Gastrocnemius medialis (tissue), 4 donors: Measurements from ENCODE around the gene ENOX1.

ENCODE experiments used
- POLR2A ChIP-seq, 2 donors: fragments of 450-650 bp; IDR thresholded peaks; one replicate each; pipeline ENCODE4 v1.6.1; 2017; ENCODE audit warnings: antibody characterized with exemption in 2 of 2, mild to moderate bottlenecking in 2 of 2, moderate library complexity in 2 of 2
- TF ChIP-seq, protein P1 (sequence below), 5 experiments: fragments of 450-650 bp in 3 of 5; fragments of 200-600 bp in 2 of 5; sonication (generic) in 2 of 5; IDR thresholded peaks in 4 of 5; conservative IDR thresholded peaks in 1 of 5; 1 replicate in 4 of 5; 2 replicates in 1 of 5; pipeline ENCODE4 v1.5.1; 2016 to 2019; ENCODE audit warnings: antibody characterized with exemption in 5 of 5, mild to moderate bottlenecking in 3 of 5, moderate library complexity in 3 of 5

DNA sequence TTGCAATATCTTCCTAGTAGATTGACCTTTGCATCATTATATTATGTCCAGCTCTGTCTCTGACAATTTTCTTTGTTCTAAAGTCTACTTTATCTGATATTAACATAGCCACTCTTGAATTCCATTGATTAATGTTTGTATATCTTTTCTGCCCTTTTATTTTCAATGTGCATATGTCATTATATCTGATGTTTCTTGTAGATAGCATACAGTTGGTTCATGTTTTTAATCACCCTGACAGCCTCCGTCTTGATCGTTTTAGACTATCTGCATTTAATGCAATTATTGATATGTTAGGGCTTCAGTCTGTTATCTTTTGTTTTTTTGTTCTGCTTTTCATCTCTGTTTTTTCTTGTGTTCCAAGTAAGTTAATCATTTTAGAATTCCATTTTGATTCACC is 159.8 kb downstream of the ENOX1 start:
- no peak for TF ChIP-seq POLR2A (IDR thresholded peaks at IDR 0.05)
- TF ChIP-seq, protein P1, sequence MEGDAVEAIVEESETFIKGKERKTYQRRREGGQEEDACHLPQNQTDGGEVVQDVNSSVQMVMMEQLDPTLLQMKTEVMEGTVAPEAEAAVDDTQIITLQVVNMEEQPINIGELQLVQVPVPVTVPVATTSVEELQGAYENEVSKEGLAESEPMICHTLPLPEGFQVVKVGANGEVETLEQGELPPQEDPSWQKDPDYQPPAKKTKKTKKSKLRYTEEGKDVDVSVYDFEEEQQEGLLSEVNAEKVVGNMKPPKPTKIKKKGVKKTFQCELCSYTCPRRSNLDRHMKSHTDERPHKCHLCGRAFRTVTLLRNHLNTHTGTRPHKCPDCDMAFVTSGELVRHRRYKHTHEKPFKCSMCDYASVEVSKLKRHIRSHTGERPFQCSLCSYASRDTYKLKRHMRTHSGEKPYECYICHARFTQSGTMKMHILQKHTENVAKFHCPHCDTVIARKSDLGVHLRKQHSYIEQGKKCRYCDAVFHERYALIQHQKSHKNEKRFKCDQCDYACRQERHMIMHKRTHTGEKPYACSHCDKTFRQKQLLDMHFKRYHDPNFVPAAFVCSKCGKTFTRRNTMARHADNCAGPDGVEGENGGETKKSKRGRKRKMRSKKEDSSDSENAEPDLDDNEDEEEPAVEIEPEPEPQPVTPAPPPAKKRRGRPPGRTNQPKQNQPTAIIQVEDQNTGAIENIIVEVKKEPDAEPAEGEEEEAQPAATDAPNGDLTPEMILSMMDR (IDR thresholded peaks at IDR 0.05 in 4 of 5, conservative IDR thresholded peaks at IDR 0.05 in 1 of 5), result no peak
